Choroid plexus epithelial cell (primary cell): Measurements from ENCODE around the gene STARD6.
A peak's percentile ranks its signal among the peaks of the same experiment; 100 is the strongest.
"Not testable (repeated sequence)": the region's sequence is repeated elsewhere in the genome, so short reads cannot be mapped to it uniquely, and the experiment has no call there.

ENCODE experiments used
- DNase-seq: peaks from one replicate; pipeline ENCODE4 v3.0.0-alpha.2; 2010; ENCODE audit warnings: low read depth
- H3K4me3 ChIP-seq: 2 replicates; pipeline ENCODE4 v1.5.1; 2011; ENCODE audit warnings: low read depth, mild to moderate bottlenecking, control low read depth, low read length, moderate library complexity
- TF ChIP-seq, protein P1 (sequence below): conservative IDR thresholded peaks from 2 replicates; pipeline ENCODE4 v1.5.1; 2011; ENCODE audit warnings: low read depth, mild to moderate bottlenecking, control low read depth, inconsistent platforms, low read length, moderate library complexity

Gene STARD6

DNA sequence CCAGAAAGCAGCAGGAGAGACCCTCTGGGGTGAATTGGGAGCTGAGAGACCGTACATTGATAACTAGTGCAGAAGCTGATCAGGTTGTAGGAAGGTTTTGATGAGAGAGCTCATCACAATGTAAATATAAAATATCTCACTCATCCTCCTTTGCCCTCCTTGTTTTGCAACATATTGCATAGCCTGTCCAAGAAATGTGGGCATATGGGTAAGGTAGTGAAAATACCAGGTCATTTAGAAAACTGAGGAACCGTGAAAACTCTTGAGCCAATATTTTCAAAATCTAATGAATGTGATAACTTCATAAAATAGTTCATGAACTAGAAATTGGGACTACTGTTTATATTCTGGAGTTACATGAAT lies 31.5 kb upstream of the STARD6 start:
- no peak for DNase-seq
- TF ChIP-seq, protein P1, sequence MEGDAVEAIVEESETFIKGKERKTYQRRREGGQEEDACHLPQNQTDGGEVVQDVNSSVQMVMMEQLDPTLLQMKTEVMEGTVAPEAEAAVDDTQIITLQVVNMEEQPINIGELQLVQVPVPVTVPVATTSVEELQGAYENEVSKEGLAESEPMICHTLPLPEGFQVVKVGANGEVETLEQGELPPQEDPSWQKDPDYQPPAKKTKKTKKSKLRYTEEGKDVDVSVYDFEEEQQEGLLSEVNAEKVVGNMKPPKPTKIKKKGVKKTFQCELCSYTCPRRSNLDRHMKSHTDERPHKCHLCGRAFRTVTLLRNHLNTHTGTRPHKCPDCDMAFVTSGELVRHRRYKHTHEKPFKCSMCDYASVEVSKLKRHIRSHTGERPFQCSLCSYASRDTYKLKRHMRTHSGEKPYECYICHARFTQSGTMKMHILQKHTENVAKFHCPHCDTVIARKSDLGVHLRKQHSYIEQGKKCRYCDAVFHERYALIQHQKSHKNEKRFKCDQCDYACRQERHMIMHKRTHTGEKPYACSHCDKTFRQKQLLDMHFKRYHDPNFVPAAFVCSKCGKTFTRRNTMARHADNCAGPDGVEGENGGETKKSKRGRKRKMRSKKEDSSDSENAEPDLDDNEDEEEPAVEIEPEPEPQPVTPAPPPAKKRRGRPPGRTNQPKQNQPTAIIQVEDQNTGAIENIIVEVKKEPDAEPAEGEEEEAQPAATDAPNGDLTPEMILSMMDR: no peak
- H3K4me3 ChIP-seq: no peak overlapping the region

DNA sequence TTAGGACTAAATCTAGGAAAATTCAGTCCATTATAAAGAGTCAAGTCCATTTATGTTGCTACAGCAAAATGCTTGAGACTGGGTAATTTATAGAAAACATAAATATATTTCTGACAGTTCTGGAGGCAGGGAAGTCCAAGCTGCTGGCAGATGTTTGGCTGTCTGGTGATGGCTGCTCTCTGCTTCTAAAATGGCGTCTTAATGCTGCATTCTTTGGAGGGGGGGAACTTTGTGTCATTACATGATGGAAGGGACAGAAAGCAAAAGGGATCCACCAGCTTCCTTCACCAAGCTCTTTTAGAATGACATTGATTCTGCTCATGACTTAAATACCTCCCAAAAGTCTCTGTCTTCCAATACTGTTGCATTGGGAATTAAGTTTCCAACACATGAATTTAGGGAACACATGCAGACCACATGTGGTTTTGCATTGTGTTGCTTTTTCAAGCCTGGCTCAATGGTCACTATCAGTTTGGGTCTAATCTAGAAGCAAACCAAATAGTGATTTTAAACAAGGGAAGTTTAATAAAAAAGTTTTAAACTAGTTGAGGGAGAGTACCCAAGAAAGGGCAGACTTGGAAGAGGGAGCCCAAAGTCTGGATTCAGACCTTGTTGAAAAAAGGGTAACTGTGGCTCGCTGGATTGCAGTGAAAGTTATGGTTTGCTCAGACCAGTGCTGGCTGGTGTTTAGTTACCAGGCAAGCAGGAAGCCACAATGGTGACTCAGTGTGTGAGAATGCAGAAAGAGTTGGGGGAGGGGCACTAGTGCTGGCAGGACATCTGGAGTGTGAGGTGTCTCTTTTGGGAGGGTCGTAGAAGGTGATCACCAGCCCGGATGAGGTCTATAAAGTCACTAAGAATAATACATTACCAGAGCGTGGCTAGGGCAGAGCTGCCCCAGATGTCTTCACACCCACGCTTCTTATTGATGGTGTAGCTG lies 30.8 kb upstream of the STARD6 start:
- TF ChIP-seq, protein P1: no peak
- peak; percentile 91 for DNase-seq
- H3K4me3 ChIP-seq: no peak overlapping the region

DNA sequence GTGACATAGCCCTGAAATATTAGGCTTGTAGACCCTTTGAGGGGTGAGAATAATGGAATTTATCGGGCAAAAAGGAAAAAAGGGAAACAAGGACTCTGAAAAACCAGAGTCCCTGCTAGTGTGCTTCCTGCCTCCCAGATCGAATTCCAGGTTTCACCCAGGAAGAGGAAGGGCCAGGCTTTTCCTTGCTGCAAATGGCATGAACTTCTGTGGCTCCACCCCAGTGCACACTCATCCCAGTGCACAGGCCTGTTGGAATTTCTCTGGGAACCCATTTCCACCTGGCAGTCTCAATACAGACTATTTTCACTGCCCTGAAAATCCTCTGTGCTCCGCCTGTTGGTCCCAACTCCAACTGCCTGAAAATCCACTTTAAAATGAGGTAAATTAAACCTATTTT lies 30.0 kb upstream of the STARD6 start:
- no peak overlapping the region for H3K4me3 ChIP-seq
- DNase-seq: no peak
- TF ChIP-seq, protein P1: no peak

DNA sequence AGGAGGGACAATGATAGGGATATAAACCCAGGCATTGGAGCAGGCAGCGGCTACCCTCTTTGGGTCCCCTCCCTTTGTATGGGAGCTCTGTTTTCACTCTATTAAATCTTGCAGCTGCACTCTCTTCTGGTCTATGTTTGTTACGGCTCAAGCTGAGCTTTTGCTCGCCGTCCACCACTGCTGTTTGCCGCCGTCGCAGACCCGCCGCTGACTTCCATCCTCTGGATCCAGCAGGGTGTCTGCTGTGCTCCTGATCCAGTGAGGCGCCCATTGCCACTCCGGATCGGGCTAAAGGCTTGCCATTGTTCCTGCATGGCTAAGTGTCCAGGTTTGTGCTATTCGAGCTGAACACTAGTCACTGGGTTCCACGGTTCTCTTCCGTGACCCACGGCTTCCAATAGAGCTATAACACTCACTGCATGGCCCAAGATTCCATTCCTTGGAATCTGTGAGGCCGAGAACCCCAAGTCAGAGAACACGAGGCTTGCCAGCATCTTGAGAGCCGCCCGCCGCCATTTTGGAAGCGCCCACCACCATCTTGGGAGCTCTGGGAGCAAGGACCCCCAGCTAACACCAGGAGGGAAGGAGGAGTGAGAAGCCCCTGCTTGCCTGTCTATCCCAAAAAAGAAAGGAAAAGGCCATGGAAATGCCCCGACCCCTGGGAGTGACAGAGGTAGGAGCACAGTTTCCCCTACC lies 29.3 kb upstream of the STARD6 start:
- not testable (repeated sequence) for DNase-seq

DNA sequence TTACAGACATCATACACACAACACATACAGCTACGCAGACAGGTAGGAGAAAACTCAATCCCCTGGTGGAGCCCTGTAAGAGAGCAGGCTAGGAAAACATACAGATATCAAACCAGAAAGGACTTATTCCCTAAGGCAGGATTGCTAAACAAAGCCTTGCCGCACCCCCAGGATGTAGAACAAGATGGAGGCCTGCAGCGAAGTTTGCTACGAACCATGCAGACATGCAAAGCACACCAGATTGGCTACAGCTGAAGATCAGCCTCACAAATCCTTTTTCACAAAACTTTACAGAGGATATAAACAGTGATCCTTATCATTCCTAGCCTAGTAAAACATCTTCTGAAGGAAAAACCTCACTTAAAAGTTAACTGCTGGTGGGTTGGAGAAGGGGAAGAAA lies 28.4 kb upstream of the STARD6 start:
- no peak for DNase-seq
- H3K4me3 ChIP-seq: no peak overlapping the region
- TF ChIP-seq, protein P1: no peak

More for the DNA sequence above, 29.3 kb upstream of the STARD6 start:
- not testable (repeated sequence) for H3K4me3 ChIP-seq

DNA sequence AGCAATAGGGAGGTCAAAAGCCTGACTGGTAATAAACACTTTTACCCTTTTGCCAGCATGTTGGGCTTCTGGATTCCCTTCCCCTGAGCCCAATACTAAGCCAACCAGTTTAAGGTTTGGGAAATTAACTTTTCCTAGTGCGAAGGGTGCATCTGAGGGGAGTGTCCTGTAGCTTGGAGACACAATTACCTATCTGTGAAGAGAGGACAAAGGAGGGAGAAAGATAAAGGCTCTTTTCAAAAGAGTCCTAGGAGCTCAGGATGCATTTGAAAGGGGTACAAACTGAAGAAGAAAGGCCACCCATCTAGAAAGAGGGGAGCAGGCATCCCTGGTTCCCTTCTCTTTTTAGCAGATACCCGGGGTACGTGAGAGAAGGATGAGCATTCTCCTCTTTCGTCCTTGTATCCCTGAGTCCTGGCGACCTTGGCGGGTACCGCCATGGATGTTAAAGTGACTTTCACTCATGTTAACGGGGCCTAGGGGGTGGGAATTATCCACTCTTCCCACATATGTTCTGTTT lies 25.1 kb upstream of the STARD6 start:
- DNase-seq: no peak
- TF ChIP-seq, protein P1: no peak
- no peak overlapping the region for H3K4me3 ChIP-seq

DNA sequence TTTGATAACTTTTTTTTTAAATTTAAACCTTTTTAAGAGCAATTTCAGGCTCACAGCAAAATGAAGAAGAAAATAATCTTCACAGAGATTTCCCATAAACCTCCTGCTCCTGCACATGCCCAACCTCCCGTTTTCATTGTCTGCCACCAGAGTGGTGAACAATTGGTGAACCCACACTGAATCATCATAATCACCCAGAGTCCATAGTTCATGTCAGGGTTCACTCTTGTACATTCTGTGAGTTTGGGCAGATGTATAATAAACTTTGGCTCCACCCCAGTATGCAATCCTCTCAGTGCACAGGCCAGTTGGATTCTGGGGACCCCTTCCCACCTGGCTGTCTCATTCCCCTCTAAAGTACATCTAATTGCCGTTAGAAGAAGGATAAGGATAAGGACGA lies 24.4 kb upstream of the STARD6 start:
- TF ChIP-seq, protein P1: no peak
- DNase-seq: no peak
- no peak overlapping the region for H3K4me3 ChIP-seq
